ENCODE results near the gene JARID2.

Gene JARID2

GRCh38 chr6:15493437-15494168 is 247.7 kb downstream of the JARID2 start:
- no peak for DNase-seq (ENCODE audit: low spot score)

- DNase-seq (ENCODE audit: low spot score), result peak; percentile 28
These were observed 249.6 kb downstream of the JARID2 start for GRCh38 chr6:15495375-15495901.

GRCh38 chr6:15496345-15497131 is 250.7 kb downstream of the JARID2 start:
- no peak for DNase-seq (ENCODE audit: low spot score)

GRCh38 chr6:15498640-15499039 is 252.8 kb downstream of the JARID2 start:
- DNase-seq (ENCODE audit: low spot score), result no peak

GRCh38 chr6:15499125-15499524 is 253.3 kb downstream of the JARID2 start:
- no peak for DNase-seq (ENCODE audit: low spot score)

- DNase-seq (ENCODE audit: low spot score), result no peak
These were observed 253.7 kb downstream of the JARID2 start for GRCh38 chr6:15499591-15499990.

GRCh38 chr6:15500078-15500740 is 254.3 kb downstream of the JARID2 start:
- DNase-seq (ENCODE audit: low spot score), result no peak

- DNase-seq (ENCODE audit: low spot score), result no peak
These were observed 255.3 kb downstream of the JARID2 start for GRCh38 chr6:15500901-15501825.

- DNase-seq (ENCODE audit: low spot score), result peak; percentile 63
These were observed 256.1 kb downstream of the JARID2 start for GRCh38 chr6:15501826-15502445.

- DNase-seq (ENCODE audit: low spot score), result no peak
These were observed 256.8 kb downstream of the JARID2 start for GRCh38 chr6:15502446-15503345.

- DNase-seq (ENCODE audit: low spot score), result no peak
These were observed 257.4 kb downstream of the JARID2 start for GRCh38 chr6:15503346-15503680.

GRCh38 chr6:15504040-15504495 is 258.2 kb downstream of the JARID2 start:
- DNase-seq (ENCODE audit: low spot score), result no peak

GRCh38 chr6:15504581-15505350 is 258.9 kb downstream of the JARID2 start:
- DNase-seq (ENCODE audit: low spot score), result peak; percentile 86

- DNase-seq (ENCODE audit: low spot score), result no peak
These were observed 259.6 kb downstream of the JARID2 start for GRCh38 chr6:15505463-15505918.

- no peak for DNase-seq (ENCODE audit: low spot score)
These were observed 260.2 kb downstream of the JARID2 start for GRCh38 chr6:15506066-15506465.

- DNase-seq (ENCODE audit: low spot score), result no peak
These were observed 261.4 kb downstream of the JARID2 start for GRCh38 chr6:15507221-15507620.

- no peak for DNase-seq (ENCODE audit: low spot score)
These were observed 261.9 kb downstream of the JARID2 start for GRCh38 chr6:15507746-15508145.

GRCh38 chr6:15508441-15508871 is 262.6 kb downstream of the JARID2 start:
- no peak for DNase-seq (ENCODE audit: low spot score)

GRCh38 chr6:15508931-15509330 is 263.1 kb downstream of the JARID2 start:
- no peak for DNase-seq (ENCODE audit: low spot score)
